H1 (cell line): ENCODE results near the gene STARD6. TPM values are rescaled to one million over a fixed set of nuclear protein-coding genes. Genes with fewer than 3 reads are reported as not detected.

Experiments used
- BCL11A ChIP-seq, 2 experiments: IDR thresholded peaks; one replicate each; pipeline ENCODE4 v1.6.1; 2011; ENCODE audit warnings: low read depth in 2 of 2, low read length in 2 of 2, mild to moderate bottlenecking in 2 of 2
- CBX8 ChIP-seq: fragments of 300-800, 300-1000 bp; sonication (generic); IDR thresholded peaks from 2 replicates; pipeline ENCODE4 v1.7.1; 2016; ENCODE audit warnings: low read depth, low read length, borderline replicate concordance
- CHD7 ChIP-seq: fragments of 300-600 bp; sonication (generic); IDR thresholded peaks from 2 replicates; pipeline ENCODE4 v1.7.1; 2012; ENCODE audit warnings: low read length, moderate library complexity, mild to moderate bottlenecking, inconsistent platforms; ENCODE audit not compliant: insufficient replicate concordance
- EGR1 ChIP-seq: IDR thresholded peaks from 2 replicates; pipeline ENCODE4 v1.6.1; 2011; ENCODE audit warnings: low read depth, low read length, borderline replicate concordance
- HDAC6 ChIP-seq: IDR thresholded peaks from one replicate; pipeline ENCODE4 v1.7.1; 2012; ENCODE audit warnings: low read depth, mild to moderate bottlenecking, inconsistent platforms, low read length, moderate library complexity
- PHF8 ChIP-seq: fragments of 200-600 bp; sonication (generic); conservative IDR thresholded peaks from 2 replicates; pipeline ENCODE4 v1.7.1; 2012; ENCODE audit warnings: low read depth, mild to moderate bottlenecking, inconsistent platforms, low read length, moderate library complexity
- POLR2AphosphoS5 ChIP-seq: IDR thresholded peaks from 2 replicates; pipeline ENCODE4 v1.6.1; 2011; ENCODE audit warnings: low read depth, low read length
- SIN3A ChIP-seq, 2 experiments: IDR thresholded peaks in 1 of 2; conservative IDR thresholded peaks in 1 of 2; 2 replicates each; pipeline ENCODE4 v1.6.1; 2011 to 2012; ENCODE audit warnings: low read length in 2 of 2, improper control_type of control experiment in 1 of 2, low read depth in 1 of 2, mild to moderate bottlenecking in 1 of 2
- SP2 ChIP-seq: IDR thresholded peaks from 2 replicates; pipeline ENCODE4 v1.6.1; 2012; ENCODE audit warnings: mild to moderate bottlenecking, low read length, inconsistent platforms
- TEAD4 ChIP-seq: IDR thresholded peaks from 2 replicates; pipeline ENCODE4 v1.6.1; 2012; ENCODE audit warnings: low read depth, low read length, inconsistent platforms, mixed read lengths
- polyA plus RNA-seq, 7 experiments: library from polyadenylated mRNA; depleted of rRNA in 3 of 7; stranded (reverse) in 5 of 7; unstranded in 2 of 7; fragments of >200 nt in 5 of 7; fragments of 200-250 nt in 2 of 7; gene quantifications; 1 replicate in 5 of 7; 2 replicates in 1 of 7; 4 replicates in 1 of 7; pipeline versions ENCODE4 v1.2.1 to v1.2.3, GENCODE V29; 2011 to 2013; ENCODE audit warnings: missing spikeins in 2 of 7, mixed read lengths in 2 of 7
- total RNA-seq: library from RNA; stranded (reverse); fragmentation: NEBNext Ultra II Directional; extraction: Animal tissue kit (Norgen Biotek cat#: 25700); gene quantifications from 2 replicates; pipeline ENCODE4 v1.2.1, GENCODE V29; 2021

Gene STARD6
- total and polyA plus RNA-seq, 2 of the 8 experiments (the other 6 are each of a cell fraction or from before 2014, with no cell fraction given) = not detected

- TF ChIP-seq CHD7 = no peak
- no peak for TF ChIP-seq SP2
- no peak for TF ChIP-seq PHF8
- TF ChIP-seq TEAD4 = peak; percentile 84
- no peak for TF ChIP-seq BCL11A (IDR thresholded peaks at IDR 0.05; ENCODE audit: low read depth in 2 of 2, low read length in 2 of 2)
- TF ChIP-seq HDAC6 = no peak
- TF ChIP-seq SIN3A (conservative IDR thresholded peaks at IDR 0.05 in 1 of 2, IDR thresholded peaks at IDR 0.05 in 1 of 2; ENCODE audit: low read depth in 1 of 2, low read length in 2 of 2) = no peak
- no peak for TF ChIP-seq EGR1
- no peak for TF ChIP-seq CBX8
- peak; percentile 59 for TF ChIP-seq POLR2AphosphoS5
Measured at GRCh38 chr18:54388203-54389142, 30.8 kb upstream of the STARD6 start (continued).
